ENCODE results near the gene SLC12A9. TPM values are rescaled to one million over a fixed set of nuclear protein-coding genes. Genes with fewer than 3 reads are reported as not detected.

The SLC12A9 gene, protein sequence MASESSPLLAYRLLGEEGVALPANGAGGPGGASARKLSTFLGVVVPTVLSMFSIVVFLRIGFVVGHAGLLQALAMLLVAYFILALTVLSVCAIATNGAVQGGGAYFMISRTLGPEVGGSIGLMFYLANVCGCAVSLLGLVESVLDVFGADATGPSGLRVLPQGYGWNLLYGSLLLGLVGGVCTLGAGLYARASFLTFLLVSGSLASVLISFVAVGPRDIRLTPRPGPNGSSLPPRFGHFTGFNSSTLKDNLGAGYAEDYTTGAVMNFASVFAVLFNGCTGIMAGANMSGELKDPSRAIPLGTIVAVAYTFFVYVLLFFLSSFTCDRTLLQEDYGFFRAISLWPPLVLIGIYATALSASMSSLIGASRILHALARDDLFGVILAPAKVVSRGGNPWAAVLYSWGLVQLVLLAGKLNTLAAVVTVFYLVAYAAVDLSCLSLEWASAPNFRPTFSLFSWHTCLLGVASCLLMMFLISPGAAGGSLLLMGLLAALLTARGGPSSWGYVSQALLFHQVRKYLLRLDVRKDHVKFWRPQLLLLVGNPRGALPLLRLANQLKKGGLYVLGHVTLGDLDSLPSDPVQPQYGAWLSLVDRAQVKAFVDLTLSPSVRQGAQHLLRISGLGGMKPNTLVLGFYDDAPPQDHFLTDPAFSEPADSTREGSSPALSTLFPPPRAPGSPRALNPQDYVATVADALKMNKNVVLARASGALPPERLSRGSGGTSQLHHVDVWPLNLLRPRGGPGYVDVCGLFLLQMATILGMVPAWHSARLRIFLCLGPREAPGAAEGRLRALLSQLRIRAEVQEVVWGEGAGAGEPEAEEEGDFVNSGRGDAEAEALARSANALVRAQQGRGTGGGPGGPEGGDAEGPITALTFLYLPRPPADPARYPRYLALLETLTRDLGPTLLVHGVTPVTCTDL
- 17.9 TPM for polyA plus RNA-seq (2013, experiment 1 of 2)
- polyA plus RNA-seq (2013, experiment 2 of 2): 18.1 TPM

DNA sequence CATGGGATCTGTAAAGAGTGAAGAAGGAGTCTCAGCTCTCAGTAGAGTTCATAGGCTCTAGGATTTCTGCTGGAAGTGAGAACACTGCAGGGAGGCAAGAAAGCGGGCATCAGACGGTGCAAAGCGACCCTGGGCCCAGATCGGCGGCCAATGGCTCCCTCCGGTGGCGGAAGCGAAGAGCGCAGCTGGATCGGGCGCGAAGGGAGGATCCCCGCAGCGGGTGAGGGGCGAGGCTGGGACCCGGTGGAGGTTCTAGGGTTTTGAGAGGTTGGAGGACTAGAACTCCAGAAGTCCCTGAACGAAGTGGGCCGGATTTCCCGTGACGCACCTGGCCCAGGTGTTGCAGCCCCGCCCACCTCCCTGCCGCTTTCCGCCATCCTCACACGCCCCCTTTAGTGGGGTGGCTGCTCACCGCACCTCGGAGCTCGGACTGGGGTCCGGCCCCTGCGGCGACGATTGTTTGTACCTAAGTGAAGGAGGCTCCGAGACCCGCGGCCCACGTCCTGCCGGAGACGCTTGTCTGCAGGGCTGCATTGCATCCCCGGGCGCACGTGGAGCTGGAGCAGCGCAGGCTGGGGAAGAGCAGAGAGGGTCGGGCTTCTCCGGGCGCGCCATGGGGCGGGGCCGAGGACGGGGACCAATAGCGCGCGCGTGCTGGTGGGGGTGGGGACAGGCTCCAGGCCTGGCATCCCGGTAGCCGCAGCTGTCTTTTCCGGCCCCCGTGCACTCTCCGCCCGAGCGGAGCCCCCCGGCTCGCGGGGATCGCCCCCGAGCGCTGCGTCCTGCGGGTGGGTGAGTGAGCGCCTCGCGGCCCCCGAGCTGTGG lies at the start of gene SLC12A9:
Gene SLC12A9 (plus strand): TSS at position 666 of the 825 bp plus-strand sequence. CDS start 1,485 bp downstream, outside the sequence.
- H3K14ac ChIP-seq (ENCODE audit: low read length in 2 of 2): peak within 1 kb of the TSS in 1 of 2 experiments; percentile 61

DNA sequence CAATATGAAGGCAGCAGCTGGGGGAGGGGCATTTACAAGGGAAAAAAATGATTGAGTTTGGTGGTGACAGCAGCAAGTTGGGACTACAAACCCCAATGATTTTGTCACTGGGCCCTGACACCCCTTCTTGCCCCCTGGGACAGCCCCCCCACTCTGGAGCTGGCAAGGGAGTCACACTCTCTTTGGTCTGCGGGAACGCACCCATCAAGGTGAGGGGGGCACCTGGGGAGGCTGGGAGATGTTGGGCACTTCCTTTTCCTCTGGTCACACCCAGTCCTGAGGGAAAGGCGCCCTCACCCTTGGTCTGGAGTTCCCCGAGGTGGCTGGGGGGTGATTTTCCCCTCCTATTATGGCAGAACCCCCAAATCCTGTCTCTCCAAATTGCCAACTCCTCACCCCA lies 49.6 kb upstream of the SLC12A9 start:
- WGBS: 94% methylated on average over 4 of the region's 4 CpGs
- Histone ChIP-seq H3K18ac (ENCODE audit: low read depth in 1 of 2, low read length in 2 of 2) (peak overlapping the region in 1 of 2 experiments; percentile 56), H3K4me3 (ENCODE audit: insufficient read depth in 1 of 2, low read depth in 1 of 2, low read length in 2 of 2) (peak overlapping the region in 1 of 2 experiments; percentile 41)

More for the DNA sequence above, at the start of gene SLC12A9:
- H3K23ac ChIP-seq (ENCODE audit: low read length in 2 of 2): no peak within 1 kb of the TSS
- peaks cover 0 to 12% of the 10 kb centered on the region in 2 experiments for H3K36me3 ChIP-seq (ENCODE audit: control insufficient read depth in 1 of 2, insufficient read depth in 2 of 2, low read depth in 1 of 2, low read length in 2 of 2)
- peaks cover 23% of the 10 kb centered on the region for H3K79me1 ChIP-seq (replicated peaks; ENCODE audit: low read length, poor library complexity, severe bottlenecking)
- H2AFZ ChIP-seq (ENCODE audit: low read depth, low read length): peak within 1 kb of the TSS; percentile 77
- no peak within 1 kb of the TSS for H2BK120ac ChIP-seq (ENCODE audit: low read depth, low read length)
- no peak within 1 kb of the TSS for H3K27ac ChIP-seq (ENCODE audit: low read length, poor library complexity, severe bottlenecking)
- H2AK5ac ChIP-seq (ENCODE audit: low read length, severe bottlenecking): no peak within 1 kb of the TSS
- no peak within 1 kb of the TSS for H4K91ac ChIP-seq (ENCODE audit: low read length)
- H3K4me1 ChIP-seq (ENCODE audit: control insufficient read depth, insufficient read depth, low read depth, low read length): peaks cover 26% of the 10 kb centered on the region
- H3K9ac ChIP-seq (ENCODE audit: low read length): peak within 1 kb of the TSS; percentile 88
- H3K27me3 ChIP-seq (ENCODE audit: control insufficient read depth in 1 of 2, insufficient read depth in 1 of 2, low read length in 2 of 2): no peaks in the 10 kb centered on the region
- peak within 1 kb of the TSS; percentile 56 for H4K8ac ChIP-seq (ENCODE audit: low read length)
- H3K4ac ChIP-seq (ENCODE audit: low read depth in 1 of 2, low read length in 2 of 2): no peak within 1 kb of the TSS
- H3K4me2 ChIP-seq (ENCODE audit: low read length, poor library complexity, severe bottlenecking): peak within 1 kb of the TSS; percentile 84
- H3K18ac ChIP-seq (ENCODE audit: low read depth in 1 of 2, low read length in 2 of 2): peak within 1 kb of the TSS in 1 of 2 experiments; percentile 87
- no peaks in the 10 kb centered on the region for H3K9me3 ChIP-seq (ENCODE audit: control insufficient read depth, low read length)
- no peak within 1 kb of the TSS for H2BK5ac ChIP-seq (ENCODE audit: low read depth, low read length, poor library complexity, severe bottlenecking)
- DNase-seq: peak; percentile 92
- WGBS: under 1% methylated on average over 68 of the region's 71 CpGs
- H2BK15ac ChIP-seq (ENCODE audit: low read depth, poor library complexity, severe bottlenecking): peak within 1 kb of the TSS; percentile 20
- peak within 1 kb of the TSS in 1 of 2 experiments; percentile 64 for H2BK12ac ChIP-seq (ENCODE audit: low read length in 2 of 2)
- H3K4me3 ChIP-seq (ENCODE audit: insufficient read depth in 1 of 2, low read depth in 1 of 2, low read length in 2 of 2): peak within 1 kb of the TSS; percentile 83 to 85

DNA sequence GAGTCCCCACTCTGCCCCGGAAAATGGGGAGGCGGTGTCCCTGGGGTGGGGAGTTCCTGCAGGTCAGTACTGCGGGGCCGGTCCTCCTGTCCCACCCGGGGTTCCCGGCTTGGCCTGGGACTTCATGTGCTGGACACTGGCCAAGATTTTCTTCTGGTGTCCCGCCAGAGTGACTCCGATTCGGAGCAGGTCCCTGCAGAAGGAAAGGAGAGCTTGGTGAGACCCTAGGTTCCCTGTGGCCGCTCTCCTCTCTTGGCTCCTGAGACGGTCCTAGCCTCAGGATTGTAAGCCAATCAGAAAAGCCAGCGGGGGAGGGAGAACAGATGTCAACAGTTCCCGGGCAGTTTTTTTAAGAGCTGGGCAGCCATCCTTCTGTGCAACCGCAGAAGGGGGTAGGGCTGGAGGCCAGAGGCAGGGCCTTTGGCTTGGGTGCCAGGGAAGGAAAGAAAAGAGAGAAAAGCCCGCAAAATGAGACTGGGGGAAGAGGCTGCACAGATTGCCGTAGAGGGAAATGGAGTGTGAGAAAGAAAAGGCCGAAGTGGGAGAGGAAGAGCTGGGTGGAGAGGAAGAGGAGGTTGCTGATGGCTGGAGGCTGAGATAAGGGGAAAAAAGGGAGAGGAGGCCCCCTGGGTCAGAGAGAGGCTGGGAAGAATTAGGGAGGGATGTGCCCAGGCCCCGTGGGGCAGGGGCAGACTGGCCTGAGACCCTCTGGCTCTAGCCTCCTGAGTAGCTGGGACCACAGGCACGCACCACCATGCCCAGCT lies 48.9 kb upstream of the SLC12A9 start:
- peak overlapping the region in 1 of 2 experiments; percentile 51 for H3K4me3 ChIP-seq (ENCODE audit: insufficient read depth in 1 of 2, low read depth in 1 of 2, low read length in 2 of 2)
- H2BK12ac ChIP-seq (ENCODE audit: low read length in 2 of 2): peak overlapping the region; percentile 28 to 74
- H3K79me1 ChIP-seq (replicated peaks; ENCODE audit: low read length, poor library complexity, severe bottlenecking): peaks cover 14% of the 10 kb centered on the region
- peaks cover 24% of the 10 kb centered on the region for H3K4me1 ChIP-seq (ENCODE audit: control insufficient read depth, insufficient read depth, low read depth, low read length)
- peak overlapping the region; percentile 85 for H3K27ac ChIP-seq (ENCODE audit: low read length, poor library complexity, severe bottlenecking)
- peak; percentile 85 for DNase-seq
- H3K14ac ChIP-seq (ENCODE audit: low read length in 2 of 2): no peak overlapping the region
- H3K4me2 ChIP-seq (ENCODE audit: low read length, poor library complexity, severe bottlenecking): peak overlapping the region; percentile 8
- H2BK120ac ChIP-seq (ENCODE audit: low read depth, low read length): no peak overlapping the region
- WGBS: 71% methylated on average over 19 of the region's 19 CpGs
- H2BK5ac ChIP-seq (ENCODE audit: low read depth, low read length, poor library complexity, severe bottlenecking): peak overlapping the region; percentile 59
- H2BK15ac ChIP-seq (ENCODE audit: low read depth, poor library complexity, severe bottlenecking): peak overlapping the region; percentile 54
- peak overlapping the region in 1 of 2 experiments; percentile 62 for H3K4ac ChIP-seq (ENCODE audit: low read depth in 1 of 2, low read length in 2 of 2)
- peak overlapping the region in 1 of 2 experiments; percentile 70 for H3K18ac ChIP-seq (ENCODE audit: low read depth in 1 of 2, low read length in 2 of 2)
- no peaks in the 10 kb centered on the region for H3K9me3 ChIP-seq (ENCODE audit: control insufficient read depth, low read length)
- peaks cover 0 to 5% of the 10 kb centered on the region in 2 experiments for H3K27me3 ChIP-seq (ENCODE audit: control insufficient read depth in 1 of 2, insufficient read depth in 1 of 2, low read length in 2 of 2)
- H4K91ac ChIP-seq (ENCODE audit: low read length): peak overlapping the region; percentile 27
- H3K9ac ChIP-seq (ENCODE audit: low read length): peak overlapping the region; percentile 73
- H4K8ac ChIP-seq (ENCODE audit: low read length): peak overlapping the region; percentile 68
- peak overlapping the region in 1 of 2 experiments; percentile 9 for H3K23ac ChIP-seq (ENCODE audit: low read length in 2 of 2)
- H3K36me3 ChIP-seq (ENCODE audit: control insufficient read depth in 1 of 2, insufficient read depth in 2 of 2, low read depth in 1 of 2, low read length in 2 of 2): peaks cover 27 to 48% of the 10 kb centered on the region in 2 experiments
- peak overlapping the region; percentile 91 for H2AK5ac ChIP-seq (ENCODE audit: low read length, severe bottlenecking)
- H2AFZ ChIP-seq (ENCODE audit: low read depth, low read length): no peak overlapping the region

More for the DNA sequence above, 49.6 kb upstream of the SLC12A9 start:
- Histone ChIP-seq H2BK12ac (ENCODE audit: low read length in 2 of 2) (no peak overlapping the region), H3K4ac (ENCODE audit: low read depth in 1 of 2, low read length in 2 of 2) (peak overlapping the region in 1 of 2 experiments; percentile 62), H3K27ac (ENCODE audit: low read length, poor library complexity, severe bottlenecking) (peak overlapping the region; percentile 85), H3K9ac (ENCODE audit: low read length) (peak overlapping the region; percentile 73), H3K27me3 (ENCODE audit: control insufficient read depth in 1 of 2, insufficient read depth in 1 of 2, low read length in 2 of 2) (peaks cover 0 to 5% of the 10 kb centered on the region in 2 experiments), H2BK120ac (ENCODE audit: low read depth, low read length) (no peak overlapping the region), H3K4me1 (ENCODE audit: control insufficient read depth, insufficient read depth, low read depth, low read length) (peaks cover 24% of the 10 kb centered on the region), H3K4me2 (ENCODE audit: low read length, poor library complexity, severe bottlenecking) (no peak overlapping the region), H3K14ac (ENCODE audit: low read length in 2 of 2) (no peak overlapping the region), H2BK15ac (ENCODE audit: low read depth, poor library complexity, severe bottlenecking) (peak overlapping the region; percentile 17), H3K23ac (ENCODE audit: low read length in 2 of 2) (no peak overlapping the region), H2AFZ (ENCODE audit: low read depth, low read length) (no peak overlapping the region), H2BK5ac (ENCODE audit: low read depth, low read length, poor library complexity, severe bottlenecking) (peak overlapping the region; percentile 59), H2AK5ac (ENCODE audit: low read length, severe bottlenecking) (peak overlapping the region; percentile 90), H3K36me3 (ENCODE audit: control insufficient read depth in 1 of 2, insufficient read depth in 2 of 2, low read depth in 1 of 2, low read length in 2 of 2) (peaks cover 21 to 43% of the 10 kb centered on the region in 2 experiments), H4K91ac (ENCODE audit: low read length) (peak overlapping the region; percentile 27), H3K79me1 (replicated peaks; ENCODE audit: low read length, poor library complexity, severe bottlenecking) (peaks cover 12% of the 10 kb centered on the region), H3K9me3 (ENCODE audit: control insufficient read depth, low read length) (no peaks in the 10 kb centered on the region), H4K8ac (ENCODE audit: low read length) (no peak overlapping the region)
- DNase-seq: no peak
